ENCODE results near the gene VPS45. TPM values are rescaled to one million over a fixed set of nuclear protein-coding genes. Genes with fewer than 3 reads are reported as not detected.

Gene VPS45
- total RNA-seq, 2 donors from 2014 or later = 30.3 to 30.6 TPM

GRCh38 chr1:150082494-150082893 lies 14.9 kb downstream of the VPS45 start:
- no peaks in the 10 kb centered on the region for H3K9me3 ChIP-seq
- H3K27me3 ChIP-seq = no peaks in the 10 kb centered on the region
- intact Hi-C loops (cut with DNase I) = no loop called here
- no peak overlapping the region for H3K4me3 ChIP-seq
- H3K9ac ChIP-seq (ENCODE audit: low read depth in 2 of 2, low read length in 2 of 2) = no peak overlapping the region
- no peak for DNase-seq
- no peak for TF ChIP-seq CTCF (IDR thresholded peaks at IDR 0.05)
- H3K36me3 ChIP-seq = no peaks in the 10 kb centered on the region
- H3K4me1 ChIP-seq = no peaks in the 10 kb centered on the region
- H3K27ac ChIP-seq = no peak overlapping the region

DNA sequence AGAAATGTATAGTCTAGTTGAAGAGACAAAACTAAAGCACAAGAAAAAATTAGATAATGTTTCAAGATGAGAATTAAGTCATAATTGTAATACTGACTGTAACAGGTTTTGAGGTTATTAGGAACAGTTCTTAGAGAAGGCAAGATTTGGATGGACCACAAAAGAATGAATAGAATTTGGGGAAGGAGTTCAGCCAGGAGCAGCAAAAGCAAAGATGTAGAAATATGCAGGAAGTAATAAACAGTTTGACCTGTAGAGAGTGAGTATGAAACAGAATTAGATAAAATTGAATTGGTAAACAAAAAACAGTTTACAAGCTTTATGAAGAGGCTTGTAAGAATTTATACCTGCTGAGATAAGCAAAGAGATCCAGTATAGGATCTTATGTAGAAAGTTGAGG lies 16.3 kb downstream of the VPS45 start:
- intact Hi-C loops (cut with DNase I) = no loop called here

GRCh38 chr1:150085406-150085805 lies 17.8 kb downstream of the VPS45 start:
- Histone ChIP-seq H3K9me3 (no peaks in the 10 kb centered on the region), H3K9ac (ENCODE audit: low read depth in 2 of 2, low read length in 2 of 2) (no peak overlapping the region), H3K36me3 (no peaks in the 10 kb centered on the region), H3K27ac (no peak overlapping the region), H3K27me3 (no peaks in the 10 kb centered on the region), H3K4me3 (no peak overlapping the region), H3K4me1 (no peaks in the 10 kb centered on the region)
- DNase-seq = no peak
- TF ChIP-seq CTCF (IDR thresholded peaks at IDR 0.05) = no peak
- intact Hi-C loops (cut with DNase I) = no loop called here

More for the DNA sequence above, 16.3 kb downstream of the VPS45 start:
- no peak overlapping the region for H3K27ac ChIP-seq
- H3K9me3 ChIP-seq = no peaks in the 10 kb centered on the region
- H3K4me3 ChIP-seq = no peak overlapping the region
- H3K9ac ChIP-seq (ENCODE audit: low read depth in 2 of 2, low read length in 2 of 2) = no peak overlapping the region
- TF ChIP-seq CTCF (IDR thresholded peaks at IDR 0.05) = no peak
- no peaks in the 10 kb centered on the region for H3K4me1 ChIP-seq
- no peaks in the 10 kb centered on the region for H3K27me3 ChIP-seq
- no peak for DNase-seq
- no peaks in the 10 kb centered on the region for H3K36me3 ChIP-seq

- Histone ChIP-seq H3K27me3 (no peaks in the 10 kb centered on the region), H3K4me3 (no peak overlapping the region), H3K36me3 (no peaks in the 10 kb centered on the region), H3K9me3 (no peaks in the 10 kb centered on the region), H3K4me1 (no peaks in the 10 kb centered on the region), H3K27ac (no peak overlapping the region), H3K9ac (ENCODE audit: low read depth in 2 of 2, low read length in 2 of 2) (no peak overlapping the region)
- no peak for DNase-seq
- intact Hi-C loops (cut with DNase I) = no loop called here
- no peak for TF ChIP-seq CTCF (IDR thresholded peaks at IDR 0.05)
Measured at GRCh38 chr1:150087415-150087814, 19.8 kb downstream of the VPS45 start.

DNA sequence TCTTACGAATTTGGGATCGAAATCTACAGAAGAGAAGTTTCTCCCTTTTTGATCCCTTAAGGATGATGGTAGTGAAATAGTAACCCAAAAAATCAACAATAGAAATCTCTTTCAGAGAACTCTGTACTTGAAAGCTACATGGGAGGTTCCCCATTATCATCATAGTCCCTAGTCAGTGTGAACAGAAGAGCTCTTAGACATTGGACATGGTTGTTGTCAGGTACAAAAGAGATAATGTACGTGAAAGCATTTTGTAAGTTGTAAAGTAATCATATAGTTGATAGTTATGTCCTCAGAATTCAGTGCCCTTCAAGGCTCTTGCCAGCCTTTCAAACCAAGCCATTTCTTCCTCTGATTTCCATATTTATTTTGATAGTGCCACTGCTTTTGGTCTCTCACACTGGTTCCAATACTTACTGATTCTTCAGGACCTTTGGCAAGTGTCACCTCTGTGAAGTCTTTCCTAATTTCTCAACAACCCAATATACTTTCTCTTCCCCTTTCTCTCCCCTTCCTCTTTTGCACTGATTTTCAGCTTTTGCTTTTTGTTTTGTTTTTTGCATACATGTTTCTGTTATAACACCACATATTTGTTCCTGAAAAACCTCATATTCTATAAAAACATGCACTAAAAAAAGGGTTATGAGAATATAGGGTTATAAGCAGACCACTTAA lies 22.4 kb downstream of the VPS45 start:
- Histone ChIP-seq H3K27ac (no peak overlapping the region), H3K27me3 (no peaks in the 10 kb centered on the region), H3K4me1 (no peaks in the 10 kb centered on the region), H3K9me3 (no peaks in the 10 kb centered on the region), H3K9ac (ENCODE audit: low read depth in 2 of 2, low read length in 2 of 2) (no peak overlapping the region), H3K36me3 (no peaks in the 10 kb centered on the region), H3K4me3 (no peak overlapping the region)
- intact Hi-C loops (cut with DNase I) = no loop called here
- TF ChIP-seq CTCF (IDR thresholded peaks at IDR 0.05) = no peak
- no peak for DNase-seq
